IMR-90 (cell line): ENCODE measurements around the gene MFN1.

Source experiments
- CTCF ChIP-seq: conservative IDR thresholded peaks from 2 replicates; pipeline ENCODE4 v1.5.1; 2012; ENCODE audit warnings: mild to moderate bottlenecking, low read depth, low read length, improper control_type of control experiment
- ELK1 ChIP-seq: fragments of 150-350 bp; IDR thresholded peaks from 2 replicates; pipeline ENCODE4 v1.6.1; 2016; ENCODE audit warnings: low read depth, mild to moderate bottlenecking, low read length, moderate library complexity, borderline replicate concordance
- SMC3 ChIP-seq: fragments of 150-350 bp; IDR thresholded peaks from 2 replicates; pipeline ENCODE4 v1.6.1; 2016; ENCODE audit warnings: low read depth, mild to moderate bottlenecking, antibody characterized with exemption, low read length, moderate library complexity
- USF2 ChIP-seq: fragments of 150-350 bp; IDR thresholded peaks from 2 replicates; pipeline ENCODE4 v1.6.1; 2017; ENCODE audit warnings: mild to moderate bottlenecking, antibody characterized with exemption, low read length, low read depth

GRCh38 chr3:179432451-179432850, 84.9 kb downstream of the MFN1 start:
- TF ChIP-seq SMC3, result no peak
- TF ChIP-seq USF2, result no peak
- TF ChIP-seq CTCF, result no peak
- TF ChIP-seq ELK1, result no peak
